Trophoblast cell (in vitro differentiated cells and primary cell): ENCODE results near the gene OXTR.

Experiments used
- DNase-seq, 2 donors: peaks; one replicate each; pipeline ENCODE4 v3.0.0-alpha.2; 2016
- H2AFZ ChIP-seq: 2 replicates; pipeline ENCODE4 v1.6.1; 2013; ENCODE audit warnings: low read length, moderate library complexity, mild to moderate bottlenecking; ENCODE audit not compliant: insufficient read depth, poor library complexity
- H2AK5ac ChIP-seq: 2 replicates; pipeline ENCODE4 v1.6.1; 2013; ENCODE audit warnings: mild to moderate bottlenecking, low read length
- H2BK120ac ChIP-seq: 2 replicates; pipeline ENCODE4 v1.6.1; 2013; ENCODE audit warnings: low read length, mild to moderate bottlenecking, moderate library complexity; ENCODE audit not compliant: insufficient read depth, poor library complexity
- H2BK12ac ChIP-seq: 2 replicates; pipeline ENCODE4 v1.6.1; 2013; ENCODE audit warnings: mild to moderate bottlenecking, low read length, moderate library complexity
- H2BK5ac ChIP-seq: 2 replicates; pipeline ENCODE4 v1.6.1; 2013; ENCODE audit warnings: low read length, low read depth, moderate library complexity, mild to moderate bottlenecking; ENCODE audit not compliant: poor library complexity
- H3K14ac ChIP-seq: 2 replicates; pipeline ENCODE4 v1.6.1; 2013; ENCODE audit warnings: mild to moderate bottlenecking, low read length
- H3K18ac ChIP-seq: 2 replicates; pipeline ENCODE4 v1.6.1; 2013; ENCODE audit warnings: mild to moderate bottlenecking, low read length
- H3K23ac ChIP-seq: 2 replicates; pipeline ENCODE4 v1.6.1; 2013; ENCODE audit warnings: low read length
- H3K27ac ChIP-seq: 2 replicates; pipeline ENCODE4 v1.5.1; 2013; ENCODE audit warnings: low read depth, mild to moderate bottlenecking, inconsistent platforms, low read length, moderate library complexity
- H3K27me3 ChIP-seq: 2 replicates; pipeline ENCODE4 v1.6.1; 2013; ENCODE audit warnings: inconsistent platforms, mild to moderate bottlenecking, low read length, moderate library complexity; ENCODE audit not compliant: insufficient read depth
- H3K36me3 ChIP-seq, 2 experiments: 1 replicate in 1 of 2; 2 replicates in 1 of 2; pipeline ENCODE4 v1.6.1; 2013; ENCODE audit warnings: low read length in 2 of 2, mild to moderate bottlenecking in 2 of 2, moderate library complexity in 1 of 2; ENCODE audit not compliant: insufficient read depth in 2 of 2, control insufficient read depth in 1 of 2
- H3K4ac ChIP-seq: 2 replicates; pipeline ENCODE4 v1.6.1; 2013; ENCODE audit warnings: low read depth, mild to moderate bottlenecking, low read length, moderate library complexity
- H3K4me1 ChIP-seq, 2 experiments: 1 replicate in 1 of 2; 2 replicates in 1 of 2; pipeline ENCODE4 v1.6.1; 2013; ENCODE audit warnings: low read length in 2 of 2, mild to moderate bottlenecking in 2 of 2, moderate library complexity in 1 of 2; ENCODE audit not compliant: insufficient read depth in 2 of 2, control insufficient read depth in 1 of 2
- H3K4me2 ChIP-seq: 2 replicates; pipeline ENCODE4 v1.6.1; 2013; ENCODE audit warnings: inconsistent platforms, mild to moderate bottlenecking, low read length, moderate library complexity
- H3K4me3 ChIP-seq: 2 replicates; pipeline ENCODE4 v1.5.1; 2013; ENCODE audit warnings: mild to moderate bottlenecking, low read depth, low read length, inconsistent platforms
- H3K79me1 ChIP-seq: one replicate; pipeline ENCODE4 v1.6.1; 2013; ENCODE audit warnings: low read length
- H3K79me2 ChIP-seq: 2 replicates; pipeline ENCODE4 v1.6.1; 2013; ENCODE audit warnings: low read length, mild to moderate bottlenecking; ENCODE audit not compliant: control insufficient read depth, insufficient read depth, poor library complexity
- H3K9ac ChIP-seq: 2 replicates; pipeline ENCODE4 v1.6.1; 2013; ENCODE audit warnings: mild to moderate bottlenecking, low read length
- H3K9me3 ChIP-seq: 2 replicates; pipeline ENCODE4 v1.6.1; 2013; ENCODE audit warnings: low read depth, mild to moderate bottlenecking, control low read depth, inconsistent platforms, low read length; ENCODE audit not compliant: insufficient read depth
- H4K12ac ChIP-seq: 2 replicates; pipeline ENCODE4 v1.6.1; 2013; ENCODE audit warnings: low read depth, mild to moderate bottlenecking, low read length, moderate library complexity
- H4K8ac ChIP-seq: 2 replicates; pipeline ENCODE4 v1.6.1; 2013; ENCODE audit warnings: low read depth, mild to moderate bottlenecking, low read length, moderate library complexity
- H4K91ac ChIP-seq: one replicate; pipeline ENCODE4 v1.6.1; 2013; ENCODE audit warnings: low read depth, mild to moderate bottlenecking, low read length, moderate library complexity
- WGBS: extraction: QIAGEN DNeasy Blood & Tissue Kit; methylation state at CpG from one replicate; pipeline ENCODE4 v1.1.7; 2013; ENCODE audit warnings: missing lambda C conversion rate; ENCODE audit not compliant: insufficient read length, insufficient coverage; ENCODE audit errors: extremely low coverage; 5-methylcytosine and 5-hydroxymethylcytosine counted together

Gene OXTR

GRCh38 chr3:8780279-8780678, 10.9 kb upstream of the OXTR start:
- Histone ChIP-seq H3K4me3 (no peak overlapping the region), H3K27ac (no peak overlapping the region), H3K4ac (no peak overlapping the region), H3K27me3 (no peaks in the 10 kb centered on the region), H2AK5ac (no peak overlapping the region), H3K18ac (no peak overlapping the region), H4K12ac (no peak overlapping the region), H3K79me1 (peaks cover 2% of the 10 kb centered on the region), H3K14ac (no peak overlapping the region), H3K36me3 (no peaks in the 10 kb centered on the region), H3K9me3 (no peaks in the 10 kb centered on the region), H3K79me2 (no peaks in the 10 kb centered on the region), H4K8ac (no peak overlapping the region), H3K4me2 (no peak overlapping the region), H3K4me1 (peaks cover 2 to 14% of the 10 kb centered on the region in 2 experiments), H2BK5ac (no peak overlapping the region), H2AFZ (no peak overlapping the region), H4K91ac (no peak overlapping the region), H3K9ac (no peak overlapping the region), H3K23ac (no peak overlapping the region), H2BK120ac (no peak overlapping the region), H2BK12ac (no peak overlapping the region)
- no peak for DNase-seq

GRCh38 chr3:8778475-8778874, 9.1 kb upstream of the OXTR start:
- no peak overlapping the region for H2AFZ ChIP-seq
- no CpG with 5 or more reads among the region's 5 CpGs for WGBS
- peaks cover 2 to 14% of the 10 kb centered on the region in 2 experiments for H3K4me1 ChIP-seq

GRCh38 chr3:8777978-8778267, 8.5 kb upstream of the OXTR start:
- H3K4me3 ChIP-seq: no peak overlapping the region
- H3K79me2 ChIP-seq: no peaks in the 10 kb centered on the region
- H3K36me3 ChIP-seq: no peaks in the 10 kb centered on the region
- no peak for DNase-seq
- H3K9me3 ChIP-seq: no peaks in the 10 kb centered on the region
- H3K18ac ChIP-seq: no peak overlapping the region
- H3K23ac ChIP-seq: no peak overlapping the region
- H3K4ac ChIP-seq: no peak overlapping the region
- no peak overlapping the region for H2AFZ ChIP-seq
- H3K27me3 ChIP-seq: no peaks in the 10 kb centered on the region
- H2AK5ac ChIP-seq: no peak overlapping the region
- peak overlapping the region; percentile 10 for H4K91ac ChIP-seq
- no peak overlapping the region for H4K12ac ChIP-seq
- H3K27ac ChIP-seq: no peak overlapping the region
- H4K8ac ChIP-seq: no peak overlapping the region
- peaks cover 2 to 14% of the 10 kb centered on the region in 2 experiments for H3K4me1 ChIP-seq
- H2BK5ac ChIP-seq: no peak overlapping the region
- no peak overlapping the region for H3K9ac ChIP-seq
- H3K4me2 ChIP-seq: no peak overlapping the region
- WGBS: no CpG with 5 or more reads among the region's 5 CpGs
- no peak overlapping the region for H2BK120ac ChIP-seq
- peak overlapping the region; percentile 23 for H2BK12ac ChIP-seq
- H3K14ac ChIP-seq: no peak overlapping the region
- H3K79me1 ChIP-seq: peaks cover 2% of the 10 kb centered on the region

More at GRCh38 chr3:8778475-8778874, 9.1 kb upstream of the OXTR start:
- H3K18ac ChIP-seq: no peak overlapping the region
- H3K14ac ChIP-seq: no peak overlapping the region
- DNase-seq: peak; percentile 35 to 49
- no peak overlapping the region for H4K8ac ChIP-seq
- H2BK12ac ChIP-seq: no peak overlapping the region
- peaks cover 2% of the 10 kb centered on the region for H3K79me1 ChIP-seq
- no peak overlapping the region for H3K4me3 ChIP-seq
- no peak overlapping the region for H3K23ac ChIP-seq
- H3K9me3 ChIP-seq: no peaks in the 10 kb centered on the region
- H3K4me2 ChIP-seq: no peak overlapping the region
- no peaks in the 10 kb centered on the region for H3K27me3 ChIP-seq
- H4K91ac ChIP-seq: no peak overlapping the region
- H2AK5ac ChIP-seq: no peak overlapping the region
- no peak overlapping the region for H4K12ac ChIP-seq
- H3K4ac ChIP-seq: no peak overlapping the region
- no peaks in the 10 kb centered on the region for H3K36me3 ChIP-seq
- no peak overlapping the region for H2BK120ac ChIP-seq
- H3K79me2 ChIP-seq: no peaks in the 10 kb centered on the region
- no peak overlapping the region for H3K27ac ChIP-seq
- no peak overlapping the region for H3K9ac ChIP-seq
- H2BK5ac ChIP-seq: no peak overlapping the region

- H2AK5ac ChIP-seq: no peak overlapping the region
- no peaks in the 10 kb centered on the region for H3K27me3 ChIP-seq
- H2BK120ac ChIP-seq: no peak overlapping the region
Observed at GRCh38 chr3:8777201-8777977, 8.0 kb upstream of the OXTR start.

More at GRCh38 chr3:8777201-8777977, 8.0 kb upstream of the OXTR start:
- H3K4ac ChIP-seq: no peak overlapping the region
- no peak overlapping the region for H2BK12ac ChIP-seq
- H3K36me3 ChIP-seq: no peaks in the 10 kb centered on the region
- no peak overlapping the region for H3K27ac ChIP-seq
- H3K4me3 ChIP-seq: no peak overlapping the region
- H4K91ac ChIP-seq: peak overlapping the region; percentile 41
- no peaks in the 10 kb centered on the region for H3K79me2 ChIP-seq
- no peak overlapping the region for H4K12ac ChIP-seq
- no peak for DNase-seq
- no peak overlapping the region for H3K23ac ChIP-seq
- no peak overlapping the region for H4K8ac ChIP-seq
- H2AFZ ChIP-seq: no peak overlapping the region
- H3K9me3 ChIP-seq: no peaks in the 10 kb centered on the region
- no peak overlapping the region for H2BK5ac ChIP-seq
- peaks cover 2% of the 10 kb centered on the region for H3K79me1 ChIP-seq
- H3K4me1 ChIP-seq: peaks cover 2 to 14% of the 10 kb centered on the region in 2 experiments
- H3K14ac ChIP-seq: no peak overlapping the region
- H3K18ac ChIP-seq: no peak overlapping the region
- H3K4me2 ChIP-seq: no peak overlapping the region
- no peak overlapping the region for H3K9ac ChIP-seq
- no CpG with 5 or more reads among the region's 5 CpGs for WGBS
